Stimulated activated CD8-positive, alpha-beta memory T cell treated with anti-CD3 and anti-CD28 coated beads, Interleukin-15, amount 100 ng/mL, for 48 hours (primary cell): ENCODE data around the gene MLKL.
A peak's percentile ranks its signal among the peaks of the same experiment; 100 is the strongest.

ENCODE experiments used
- DNase-seq, 2 donors: peaks; one replicate each; pipeline ENCODE4 v3.0.0-alpha.2; 2020; ENCODE audit warnings: low read depth in 2 of 2

MLKL gene

DNA sequence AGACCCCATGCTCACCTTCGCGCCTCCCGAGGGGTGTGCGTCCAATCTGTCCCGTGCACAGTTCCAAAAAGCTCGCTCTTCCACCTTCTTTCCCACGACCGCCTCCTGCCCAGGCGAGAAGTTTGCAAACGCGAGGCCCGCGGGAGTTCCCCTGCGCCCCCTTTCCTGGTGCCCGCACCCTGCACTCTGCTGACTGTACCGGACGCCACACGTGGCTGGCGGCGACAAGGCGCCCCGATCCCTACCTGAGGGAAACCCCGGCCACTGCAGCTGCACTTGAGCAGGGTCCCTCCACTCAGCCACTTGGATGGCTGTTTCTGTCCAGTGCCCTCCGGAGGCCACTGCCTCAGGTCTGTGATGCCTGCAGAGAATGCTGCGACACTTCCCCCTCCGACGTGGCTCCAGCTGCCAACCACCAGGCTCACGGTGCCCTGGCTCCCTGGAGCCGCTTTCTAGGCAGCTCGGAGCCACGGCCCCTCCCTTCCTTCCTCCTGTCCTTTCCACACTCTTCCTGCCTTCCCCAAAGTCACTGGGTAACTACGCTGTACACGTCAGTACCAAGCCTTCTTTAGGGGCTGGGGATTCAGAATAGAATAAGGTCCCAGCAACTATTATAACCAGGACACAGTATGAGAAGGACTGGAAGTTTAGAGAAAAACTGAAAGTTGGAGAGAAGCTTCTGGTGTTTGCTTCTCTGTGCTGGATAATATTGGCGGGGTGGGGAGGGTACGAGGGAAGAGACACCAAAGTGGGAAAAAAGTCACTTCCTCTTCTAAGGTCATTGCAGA lies at the start of gene MLKL:
TSS of gene MLKL (minus strand) at position 425 of the 788 bp plus-strand sequence. CDS start 5,105 bp downstream, outside the sequence.
- DNase-seq = peak; percentile 52 to 54

DNA sequence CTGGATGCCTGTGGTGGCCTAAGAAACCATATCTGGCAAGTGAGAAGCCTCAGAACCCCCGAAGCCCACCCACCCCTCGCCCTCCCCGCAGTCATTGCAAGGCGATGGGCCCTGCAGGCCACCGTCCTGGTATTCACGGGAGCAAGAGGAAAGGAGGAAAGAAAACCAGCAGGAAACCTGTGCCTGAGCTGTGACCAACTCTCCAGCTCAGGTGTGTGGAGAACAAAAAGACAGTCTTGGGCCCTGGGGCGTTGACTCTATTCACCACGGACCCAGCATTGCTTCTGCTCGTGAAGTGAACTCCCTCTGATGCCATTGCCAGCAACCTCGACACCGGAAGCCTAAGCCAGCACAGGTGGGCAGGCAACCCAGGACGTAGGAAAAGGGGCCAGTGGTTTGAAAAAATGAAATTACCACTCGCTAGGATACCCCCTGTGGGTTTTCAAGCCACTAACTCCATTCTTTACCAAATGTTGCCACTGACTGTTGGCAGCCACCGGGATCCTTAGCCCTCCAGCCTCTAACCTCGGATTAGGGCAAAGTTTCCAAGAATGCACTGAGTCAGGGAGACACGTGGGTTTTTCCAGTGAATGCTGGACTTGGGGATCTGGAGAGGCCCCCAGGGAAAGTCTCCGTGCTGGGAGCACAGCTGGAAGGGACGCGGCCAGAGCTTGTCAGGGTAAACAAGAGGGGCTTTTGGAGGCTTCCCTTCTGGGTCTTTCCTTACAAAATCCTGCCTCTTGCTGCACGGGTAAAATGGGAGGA lies 48.8 kb upstream of the MLKL start:
- DNase-seq = no peak

DNA sequence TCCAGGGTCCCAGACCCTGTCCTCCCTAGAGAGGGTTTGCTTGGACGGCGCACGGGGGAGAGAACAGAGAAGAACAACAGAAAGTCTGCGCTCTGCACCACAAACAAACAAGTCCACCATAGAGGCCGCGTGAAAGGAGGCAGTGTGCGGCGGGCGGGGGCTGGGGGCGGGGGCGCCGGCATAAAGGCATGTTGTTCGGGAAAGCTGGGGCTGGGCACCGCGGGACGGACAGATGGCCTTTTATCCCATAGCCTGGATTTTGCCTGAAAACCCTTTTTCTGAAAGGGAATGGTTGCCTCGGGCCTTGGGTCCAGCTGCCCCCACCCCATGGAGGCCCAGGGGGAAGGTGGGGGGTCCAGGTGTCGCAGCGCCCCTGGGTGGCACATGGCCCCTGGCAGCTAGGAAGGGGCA lies 48.0 kb upstream of the MLKL start:
- DNase-seq = no peak

DNA sequence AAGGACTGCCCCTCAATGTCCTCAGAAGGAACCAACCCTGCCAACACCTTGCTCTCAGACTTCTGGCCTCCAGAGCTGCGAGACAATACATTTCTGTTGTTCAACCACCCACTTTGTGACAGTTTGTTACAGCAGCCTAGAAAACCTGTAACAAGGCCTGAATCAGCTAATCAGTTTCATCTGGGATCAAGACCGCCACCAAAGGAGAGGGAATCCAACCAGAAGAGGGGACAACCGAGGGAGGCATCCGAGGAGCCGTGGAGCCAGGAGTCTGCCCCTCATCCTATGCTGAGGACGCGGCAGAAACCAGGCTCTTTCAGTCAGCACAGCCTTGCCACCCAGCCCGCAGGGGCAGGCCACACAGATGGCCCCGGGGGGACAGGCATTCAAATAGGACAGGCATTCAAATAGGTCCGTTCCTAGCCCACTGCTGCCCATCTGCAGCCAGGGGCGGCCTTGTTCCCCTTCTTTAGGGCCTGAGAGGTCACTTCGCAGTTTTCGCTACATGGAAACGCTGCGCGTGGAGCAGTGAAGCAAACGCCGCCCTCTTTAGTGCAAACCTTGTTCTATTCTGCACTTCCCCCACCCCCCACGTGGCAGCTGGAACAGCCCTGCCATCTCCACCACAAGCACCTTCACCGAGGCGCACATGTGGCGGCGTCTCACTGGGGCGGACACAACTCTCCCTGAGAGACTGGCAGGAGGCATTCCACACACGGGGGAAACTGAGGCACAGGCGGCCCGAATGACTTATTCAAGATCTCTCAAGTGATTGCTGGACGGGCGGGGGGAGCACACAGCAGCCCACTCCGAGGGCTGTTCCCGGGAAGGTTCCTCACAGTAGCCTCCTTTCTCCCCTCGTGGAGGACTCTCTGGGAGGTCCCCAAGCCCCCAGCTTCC lies 47.3 kb upstream of the MLKL start:
- DNase-seq = no peak

DNA sequence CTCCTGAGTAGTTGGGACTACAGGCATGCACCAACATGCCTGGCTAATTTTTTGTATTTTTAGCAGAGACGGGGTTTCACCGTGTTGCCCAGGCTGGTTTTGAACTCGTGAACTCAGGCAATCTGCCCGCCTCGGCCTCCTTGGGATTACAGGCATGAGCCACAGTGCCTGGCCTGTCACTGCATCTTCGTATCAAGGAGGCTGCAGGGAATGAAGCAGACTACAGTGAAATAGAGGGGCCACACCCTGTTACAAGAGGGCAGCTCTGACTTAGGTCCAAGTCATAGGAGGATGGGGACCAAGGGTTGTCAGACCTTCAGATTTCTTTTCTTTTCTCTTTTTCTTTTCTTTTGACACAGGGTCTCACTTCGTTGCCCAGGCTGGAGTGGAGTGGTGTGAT lies 45.3 kb upstream of the MLKL start:
- DNase-seq = no peak

DNA sequence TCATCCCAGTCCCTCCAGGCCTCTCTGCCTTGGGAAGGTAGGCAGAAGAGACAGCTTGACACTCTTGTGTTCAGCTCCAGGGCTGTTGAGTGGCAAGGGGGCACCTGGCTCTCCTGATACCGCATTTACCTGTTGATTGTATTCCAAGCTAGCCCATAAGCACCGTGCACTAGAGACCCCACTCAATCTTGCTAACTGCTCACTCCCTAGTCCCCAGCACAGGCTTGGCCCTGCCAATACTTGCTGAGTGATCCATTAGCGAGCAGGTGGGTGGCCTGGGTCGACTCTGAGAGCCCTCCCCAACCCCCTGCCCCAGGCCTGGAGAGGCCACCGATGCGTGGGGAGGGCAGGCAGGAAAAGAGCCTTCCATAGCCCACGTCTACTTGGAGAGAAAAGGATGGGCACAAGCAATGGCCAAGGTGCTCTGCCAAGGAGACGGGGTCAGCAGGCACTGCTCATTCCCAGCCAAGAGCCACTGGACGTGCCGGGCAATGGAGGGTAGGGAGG lies 44.5 kb upstream of the MLKL start:
- DNase-seq = no peak

DNA sequence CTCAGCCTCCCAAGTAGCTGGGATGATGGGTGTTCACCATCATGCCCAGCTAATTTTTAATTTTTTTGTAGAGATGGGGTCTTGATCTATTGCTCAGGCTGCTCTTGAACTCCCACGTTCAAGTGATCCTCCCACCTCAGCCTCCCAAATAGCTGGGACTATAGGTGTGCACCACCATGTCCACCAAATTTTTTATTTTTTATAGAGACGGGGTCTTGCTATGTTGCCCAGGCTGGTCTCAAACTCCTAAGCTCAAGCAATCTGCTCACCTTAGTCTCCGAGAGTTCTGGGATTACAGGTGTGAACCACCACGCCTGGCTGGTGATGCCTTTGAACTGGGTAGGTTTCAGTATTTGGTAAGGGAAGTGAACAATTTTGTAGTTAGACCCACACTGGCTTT lies 43.9 kb upstream of the MLKL start:
- DNase-seq = no peak

DNA sequence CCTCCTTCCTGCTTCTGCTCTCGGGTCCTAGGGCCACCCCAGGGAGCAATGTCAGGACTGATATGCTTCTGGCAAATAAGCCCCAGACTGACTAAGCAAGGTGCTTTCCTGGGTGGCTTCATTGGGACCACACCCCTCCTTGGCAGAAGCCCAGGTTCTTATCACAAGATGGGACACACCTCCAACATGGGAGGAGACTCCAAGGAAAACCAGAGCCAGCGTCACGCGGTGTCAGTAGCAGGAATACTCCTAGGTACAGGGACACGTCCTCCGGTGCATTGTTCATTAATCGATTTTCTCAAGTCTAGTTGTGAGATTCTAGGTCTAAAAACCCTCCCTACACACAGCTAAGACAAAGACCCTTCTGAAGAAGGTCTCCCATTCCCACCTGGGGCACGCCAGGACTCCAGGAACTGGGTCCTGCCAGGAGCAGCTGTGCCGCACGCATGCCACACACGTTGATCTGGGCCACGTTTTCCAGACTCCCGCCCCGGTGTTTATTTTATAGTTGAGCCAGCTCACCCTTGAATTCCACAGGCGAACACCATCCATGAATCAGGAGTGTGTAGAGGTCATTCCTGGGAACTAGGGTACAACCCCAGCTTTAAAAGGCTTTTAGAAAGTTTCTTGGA lies 43.1 kb upstream of the MLKL start:
- DNase-seq = no peak

DNA sequence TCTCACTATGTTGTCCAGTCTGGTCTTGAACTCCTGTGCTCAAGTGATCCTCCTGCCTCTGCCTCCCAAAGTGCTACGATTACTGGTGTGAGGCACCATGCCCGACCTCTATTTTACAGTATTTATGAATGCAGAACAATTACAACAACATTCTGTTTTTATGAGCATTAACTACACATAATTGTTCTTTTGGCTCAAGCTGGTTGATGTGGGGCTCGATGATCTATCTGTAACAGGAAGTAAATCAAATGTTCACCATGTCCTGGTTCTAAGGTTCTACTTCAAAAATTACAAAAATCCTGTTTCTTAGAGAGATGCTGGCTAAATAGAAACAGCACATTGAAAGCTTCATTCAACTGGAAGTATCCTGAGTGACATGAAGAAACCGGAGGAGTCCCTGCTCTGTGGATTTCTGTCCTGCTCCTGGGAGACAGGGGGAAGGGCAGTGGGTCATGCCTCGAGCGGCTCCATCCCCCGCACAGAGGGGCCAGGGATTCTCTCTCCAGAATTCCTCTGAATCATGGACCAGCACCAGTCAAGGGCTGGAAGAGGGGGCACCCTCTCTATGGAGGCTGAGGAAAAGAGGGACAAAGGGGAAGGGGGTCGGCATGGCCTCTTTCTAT lies 42.5 kb upstream of the MLKL start:
- no peak for DNase-seq

DNA sequence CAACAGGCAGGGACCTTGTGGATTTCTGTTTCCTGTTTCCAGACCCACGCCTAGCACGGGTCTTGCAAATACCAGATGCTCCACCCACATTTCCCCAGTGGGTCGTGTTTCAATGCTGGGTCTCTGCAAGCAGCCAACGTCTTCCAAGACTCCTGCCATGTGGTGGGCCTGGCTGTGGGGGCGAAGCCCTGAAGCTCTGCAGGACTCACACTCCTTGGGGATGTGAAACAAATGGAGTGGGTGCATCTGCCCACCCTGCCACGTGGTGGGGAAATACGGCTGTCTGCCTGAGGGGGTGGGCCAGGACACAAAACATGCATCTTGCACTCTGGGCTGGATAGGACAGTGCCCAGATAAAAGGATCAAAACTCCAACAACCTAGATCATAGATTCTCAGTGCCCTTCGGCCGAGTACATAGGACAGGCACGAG lies 41.4 kb upstream of the MLKL start:
- DNase-seq = no peak

DNA sequence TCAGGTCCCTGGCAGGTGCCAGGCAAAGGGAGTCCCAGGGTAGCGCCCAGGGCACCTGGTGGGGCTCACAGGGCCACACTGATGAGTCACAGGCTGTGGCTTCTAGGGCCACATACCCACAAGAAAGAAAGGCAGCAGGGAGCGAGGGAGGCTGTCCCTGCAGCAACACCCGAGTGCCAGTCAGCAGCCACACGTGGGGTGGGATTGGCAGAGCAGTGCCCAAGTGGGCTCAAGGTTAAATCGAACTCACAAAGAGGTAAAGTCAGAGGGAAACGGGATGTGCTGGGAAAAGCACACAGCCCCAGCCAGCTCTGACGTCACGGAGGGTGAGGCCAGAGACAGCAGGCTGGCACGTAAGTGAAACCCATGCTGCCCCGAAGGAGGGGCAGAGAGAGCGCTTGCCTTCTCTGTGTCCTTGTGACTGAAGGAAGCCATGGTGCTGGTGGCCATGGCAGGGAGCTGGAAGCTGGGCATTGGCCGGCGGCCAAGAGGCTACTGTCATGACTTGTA lies 40.2 kb upstream of the MLKL start:
- DNase-seq = no peak

DNA sequence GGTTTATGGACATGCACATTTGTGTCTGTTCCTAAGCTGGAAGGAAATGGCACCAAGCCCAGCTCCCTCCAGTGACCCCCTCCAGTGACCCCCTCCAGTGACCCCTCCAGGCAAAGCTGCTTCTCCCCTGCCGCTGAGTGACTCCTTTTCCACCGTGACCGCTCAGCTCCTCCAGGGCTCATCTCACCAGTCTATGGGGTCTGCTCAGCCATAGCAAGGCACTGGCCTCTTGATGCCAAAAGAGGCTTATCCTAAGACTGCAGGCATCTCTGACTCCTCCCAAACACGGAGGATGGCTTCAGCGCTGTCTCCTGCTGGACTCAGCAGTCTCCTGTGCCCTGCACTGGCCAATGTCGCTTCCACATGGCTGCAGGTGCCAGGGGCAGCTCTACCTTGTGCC lies 38.6 kb upstream of the MLKL start:
- DNase-seq = no peak

DNA sequence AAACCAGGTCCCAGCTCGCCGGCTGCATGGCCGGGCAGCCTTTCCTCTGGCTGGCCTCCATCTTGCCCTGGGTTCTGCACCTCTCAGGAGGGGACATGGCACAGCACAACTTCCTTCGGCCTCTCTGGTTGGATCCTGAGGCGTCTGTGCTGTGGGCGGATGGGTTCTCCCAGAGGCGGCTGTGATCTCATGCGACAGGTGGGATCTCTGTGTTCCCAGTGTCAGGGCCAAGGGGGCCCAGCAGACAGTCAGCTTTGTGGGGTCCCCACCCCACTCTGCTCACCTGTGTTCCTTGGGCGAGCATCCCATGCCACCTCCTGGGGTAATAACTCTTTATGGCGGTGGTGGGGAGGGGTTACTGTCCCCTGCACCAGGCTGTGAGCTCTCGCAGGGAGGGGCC lies 38.2 kb upstream of the MLKL start:
- no peak for DNase-seq

DNA sequence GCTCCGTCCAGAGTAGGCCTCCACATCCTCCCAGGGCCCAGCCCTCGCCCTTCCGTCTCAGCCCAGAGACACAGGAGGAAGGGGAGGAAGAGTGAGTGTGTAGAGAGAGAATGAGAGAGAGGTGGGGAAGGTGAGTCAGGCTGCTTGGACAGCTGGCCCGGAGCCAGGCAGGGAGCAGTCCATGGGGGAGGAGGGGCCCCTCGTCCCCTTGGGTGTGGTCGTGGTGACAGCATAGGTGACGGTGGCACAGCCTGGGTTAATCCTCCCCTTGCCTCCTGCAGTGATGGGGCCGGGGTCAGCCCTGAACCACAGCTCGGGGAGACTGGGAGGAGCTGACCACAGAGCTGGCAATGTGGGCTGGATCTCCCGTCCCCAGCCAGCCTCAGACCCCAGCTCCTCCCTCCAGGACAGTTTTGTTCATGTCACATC lies 37.5 kb upstream of the MLKL start:
- no peak for DNase-seq

DNA sequence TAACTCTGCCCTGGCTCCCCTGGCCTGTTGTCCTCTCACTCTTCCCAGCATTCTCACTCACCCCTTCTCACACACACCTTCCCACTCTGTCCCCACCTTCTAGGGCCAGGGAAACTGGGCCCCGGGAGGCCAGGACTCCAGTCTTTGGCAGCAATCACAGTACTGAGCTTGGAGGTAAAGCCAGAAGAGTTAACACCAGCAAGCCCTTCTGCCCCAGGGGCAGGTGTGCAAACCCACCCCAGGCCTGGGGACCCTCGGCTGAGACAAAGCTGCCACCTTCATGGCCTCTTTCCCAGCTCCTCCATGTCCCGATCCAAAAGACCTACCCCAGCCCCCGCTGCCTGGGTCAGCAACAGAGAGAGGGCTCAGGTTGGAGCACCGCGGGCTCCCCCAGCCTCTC lies 36.9 kb upstream of the MLKL start:
- DNase-seq = no peak

DNA sequence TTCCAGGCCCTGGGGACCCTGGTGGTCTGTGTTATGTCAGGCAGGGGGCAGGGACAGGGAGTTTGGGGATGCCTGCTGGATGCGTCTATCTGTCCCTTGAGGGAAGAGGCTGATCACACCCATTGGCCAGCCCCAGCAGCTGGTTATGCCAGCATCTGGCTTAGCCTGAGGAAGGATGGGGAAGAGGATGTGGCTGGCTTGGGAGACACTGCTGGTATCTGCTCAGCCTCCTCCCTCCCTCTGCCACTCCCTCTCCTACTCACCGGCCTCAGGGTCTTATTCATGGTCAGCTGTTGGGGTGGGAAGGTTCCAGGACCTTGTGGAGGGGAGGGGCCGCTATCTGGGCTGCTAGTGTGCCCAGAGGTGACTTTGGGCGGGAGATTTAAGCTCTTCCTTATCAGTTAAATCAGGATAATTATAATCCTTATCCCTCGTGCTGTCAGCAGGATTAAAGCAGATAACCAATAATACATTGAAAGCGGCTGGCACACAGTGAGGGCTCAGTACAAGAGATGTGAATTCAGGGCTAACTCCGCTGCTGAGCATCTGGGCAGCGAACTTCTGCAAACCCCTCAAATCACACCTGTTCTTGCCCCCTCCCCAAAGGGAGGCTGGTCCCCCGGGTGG lies 36.0 kb upstream of the MLKL start:
- no peak for DNase-seq

DNA sequence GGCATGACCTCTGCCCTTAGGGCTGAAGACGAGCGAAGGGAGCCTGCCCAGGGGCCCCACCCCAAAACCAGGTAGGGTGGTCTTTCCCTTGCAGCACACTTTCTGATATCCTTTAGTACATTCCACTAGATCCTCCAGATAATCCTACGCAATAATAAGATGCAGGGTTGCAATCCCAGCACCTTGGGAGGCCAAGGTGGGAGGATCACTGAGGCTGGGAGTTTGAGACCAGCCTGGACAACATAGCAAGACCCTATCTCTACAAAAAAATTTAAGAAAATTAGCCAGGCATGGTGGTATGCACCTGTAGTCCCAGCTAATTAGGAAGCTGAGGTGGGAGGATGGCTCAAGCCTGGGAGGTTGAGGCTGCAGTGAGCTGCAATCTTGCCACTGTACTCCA lies 34.9 kb upstream of the MLKL start:
- no peak for DNase-seq

DNA sequence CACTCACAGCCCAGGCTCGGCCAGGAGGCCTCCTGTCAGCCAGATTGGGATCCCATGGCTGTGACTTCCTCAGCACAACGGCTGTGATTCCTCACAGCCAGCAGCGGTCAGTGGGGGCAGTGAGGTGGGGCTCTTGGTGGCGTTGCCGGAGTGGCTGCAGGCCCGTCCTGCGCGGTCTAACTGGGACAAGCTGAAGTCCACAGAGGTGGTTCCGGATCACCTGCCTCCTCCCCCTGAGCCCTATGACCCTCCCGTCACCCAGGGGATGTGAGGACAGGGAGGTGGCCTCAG lies 34.4 kb upstream of the MLKL start:
- DNase-seq = no peak

DNA sequence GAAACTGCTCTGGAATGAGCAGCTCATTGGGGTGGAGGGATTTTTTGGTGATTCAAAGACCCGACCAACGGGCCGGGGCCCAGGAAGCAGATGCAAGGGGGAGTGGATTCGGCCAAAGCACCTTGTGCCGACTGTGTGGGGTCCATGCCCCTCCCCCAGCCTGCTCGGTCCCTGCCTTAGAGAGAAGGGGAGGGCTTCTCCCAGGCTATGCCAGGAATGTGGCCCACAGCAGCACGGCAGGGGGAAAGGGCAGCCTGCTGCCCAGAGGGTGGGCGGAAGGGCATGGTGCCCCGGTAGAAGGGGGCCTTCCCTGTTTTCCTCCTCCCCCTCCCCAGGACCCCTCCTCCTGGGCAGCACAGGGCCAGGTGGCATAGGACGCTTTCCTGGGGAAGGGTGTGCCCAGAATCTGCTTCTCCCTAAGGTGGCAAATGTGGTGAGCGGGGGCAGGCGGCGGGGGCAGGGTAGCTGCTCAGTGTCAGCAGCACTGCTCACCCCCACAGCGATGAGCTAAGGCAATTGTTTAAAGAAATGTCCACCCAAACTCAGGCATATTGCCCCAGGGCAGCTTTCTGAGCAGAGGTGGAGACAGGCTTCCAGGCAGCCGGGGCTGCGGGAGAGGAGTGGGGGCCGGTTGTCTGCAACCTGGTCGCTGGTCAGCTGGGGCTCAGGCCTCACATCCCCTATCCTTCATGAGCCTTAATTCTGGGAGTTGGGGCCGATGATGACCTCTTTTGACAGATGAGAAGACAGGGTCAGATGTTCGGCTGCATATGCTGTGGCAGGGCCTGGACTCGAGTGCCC lies 33.9 kb upstream of the MLKL start:
- DNase-seq = no peak
